HG03159 (cell line): Measurements from ENCODE around the gene ERAL1.
"Not testable (repeated sequence)": the region's sequence is repeated elsewhere in the genome, so short reads cannot be mapped to it uniquely, and the experiment has no call there.

Experiments used
- ATAC-seq: cut with Tn5 transposase; IDR thresholded peaks from one replicate; pipeline ENCODE4 v1.9.1; 2021; ENCODE audit warnings: mild to moderate bottlenecking, moderate library complexity; ENCODE audit not compliant: unreplicated experiment

The ERAL1 gene

DNA sequence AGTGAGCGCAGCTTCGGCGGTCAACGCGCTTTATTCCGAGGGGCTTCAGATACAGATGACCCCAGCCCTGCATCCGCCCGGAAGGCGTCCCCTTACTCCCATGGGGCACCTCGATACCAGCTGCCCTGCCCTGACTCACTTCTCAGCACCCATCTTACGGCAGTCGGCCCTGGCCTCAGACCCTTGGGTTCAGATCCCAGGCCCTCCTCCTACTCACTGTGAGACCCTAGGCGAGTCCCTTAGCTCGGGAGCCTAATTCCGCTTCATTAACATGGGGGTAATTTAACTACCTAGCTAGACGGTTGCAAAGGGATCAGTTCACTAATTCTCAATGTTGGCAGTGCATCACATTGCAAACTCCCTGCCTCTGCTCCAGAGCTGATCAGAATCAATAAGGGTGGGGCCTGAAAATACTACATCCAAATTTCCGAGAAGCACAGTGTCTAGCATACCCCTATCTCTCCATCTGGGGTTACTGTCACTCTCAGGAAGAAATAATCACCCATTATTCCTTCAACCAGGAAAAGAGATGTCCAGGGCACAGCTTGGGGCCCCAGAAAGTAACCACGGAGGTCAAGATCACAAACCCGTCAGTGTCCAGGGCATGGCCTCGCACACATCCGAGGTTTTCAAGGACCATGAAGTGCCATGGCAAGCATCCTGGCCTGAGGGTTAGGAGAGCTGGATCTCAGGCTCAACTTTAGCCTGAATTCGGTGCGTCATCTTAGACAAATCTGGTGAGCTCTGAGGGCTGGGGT, 43.1 kb downstream of the ERAL1 start:
- no peak for ATAC-seq

DNA sequence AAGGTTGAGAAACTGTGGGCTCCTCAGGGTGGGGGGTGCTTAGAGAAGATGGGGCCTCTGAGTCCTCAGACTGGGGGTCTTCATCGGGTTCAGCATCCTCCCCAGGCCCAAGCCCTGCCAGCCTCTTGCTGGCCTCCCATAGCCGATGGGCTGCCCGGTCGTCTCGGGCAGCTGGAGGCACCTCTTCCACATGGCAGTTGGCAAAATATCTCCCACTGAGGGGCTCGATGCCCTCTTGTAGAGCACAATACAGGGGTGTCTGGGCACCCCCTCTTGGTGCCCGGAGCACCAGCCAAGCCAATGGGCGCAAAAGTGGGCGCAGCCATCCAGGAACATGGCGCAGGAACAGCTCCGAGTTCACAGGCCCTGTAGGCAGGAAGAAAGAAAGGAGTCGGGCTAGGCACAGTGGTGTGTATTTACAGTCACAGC, 43.7 kb downstream of the ERAL1 start:
- no peak for ATAC-seq

DNA sequence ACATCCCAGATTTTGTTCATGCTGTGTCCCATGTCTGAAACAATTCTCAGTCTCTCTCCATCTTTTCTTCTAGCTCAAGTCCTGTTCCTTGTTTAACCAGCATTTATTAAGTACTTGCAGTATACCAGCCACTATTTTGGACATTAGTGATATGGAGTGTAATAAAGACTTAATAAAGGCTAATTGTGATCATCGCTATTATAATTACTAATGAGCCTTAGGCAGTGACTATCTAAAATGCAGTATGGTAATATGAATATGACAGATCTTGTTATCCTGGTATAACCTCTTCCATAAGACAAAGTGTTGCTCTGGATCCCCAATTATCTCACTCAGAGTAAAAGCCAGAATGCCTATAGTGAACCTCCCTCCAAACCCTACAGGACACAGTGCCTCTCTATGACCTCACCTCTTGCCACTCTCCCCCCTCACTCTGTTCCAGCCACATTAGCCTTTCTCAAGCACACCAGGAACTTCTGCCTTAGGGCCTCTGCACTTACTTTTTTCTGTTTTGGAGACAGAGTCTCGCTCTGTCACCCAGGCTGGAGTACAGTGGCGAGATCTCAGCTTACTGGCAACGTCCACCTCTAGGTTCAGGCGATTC, 44.5 kb downstream of the ERAL1 start:
- ATAC-seq: no peak

DNA sequence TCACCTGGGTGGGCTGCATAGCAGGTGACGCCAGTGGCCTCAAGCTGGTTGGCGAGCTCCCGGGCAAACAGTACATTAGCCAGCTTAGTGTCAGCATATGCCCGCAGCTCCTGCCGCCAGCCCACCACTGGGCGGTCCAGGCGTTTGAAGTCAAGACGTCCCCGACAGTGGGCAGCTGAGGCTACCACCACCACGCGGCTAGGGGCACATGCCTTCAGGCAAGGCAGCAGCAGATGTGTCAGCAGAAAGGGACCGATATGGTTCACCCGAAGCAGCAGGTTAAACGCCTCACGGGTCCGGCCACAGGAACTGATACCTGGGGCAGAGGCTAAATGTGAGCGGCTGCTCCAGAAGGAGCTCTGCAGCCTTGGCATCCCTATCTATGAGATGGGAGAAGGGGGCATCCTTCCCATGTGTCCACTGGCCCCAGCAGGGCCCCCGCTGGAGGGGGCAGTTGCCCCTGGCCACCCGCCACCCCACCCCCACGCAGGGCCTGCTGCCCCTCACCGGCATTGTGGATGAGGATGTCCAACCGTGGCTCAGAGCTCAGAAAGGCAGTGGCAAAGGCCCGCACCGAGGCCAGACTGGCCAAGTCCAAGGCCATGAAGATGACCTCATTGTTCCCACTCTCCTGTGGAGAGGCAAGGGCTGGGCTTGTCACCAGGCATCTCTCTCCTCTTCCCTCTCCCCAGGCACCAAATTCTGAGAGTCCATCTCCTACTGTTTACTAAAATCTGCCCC, 46.3 kb downstream of the ERAL1 start:
- ATAC-seq: no peak

DNA sequence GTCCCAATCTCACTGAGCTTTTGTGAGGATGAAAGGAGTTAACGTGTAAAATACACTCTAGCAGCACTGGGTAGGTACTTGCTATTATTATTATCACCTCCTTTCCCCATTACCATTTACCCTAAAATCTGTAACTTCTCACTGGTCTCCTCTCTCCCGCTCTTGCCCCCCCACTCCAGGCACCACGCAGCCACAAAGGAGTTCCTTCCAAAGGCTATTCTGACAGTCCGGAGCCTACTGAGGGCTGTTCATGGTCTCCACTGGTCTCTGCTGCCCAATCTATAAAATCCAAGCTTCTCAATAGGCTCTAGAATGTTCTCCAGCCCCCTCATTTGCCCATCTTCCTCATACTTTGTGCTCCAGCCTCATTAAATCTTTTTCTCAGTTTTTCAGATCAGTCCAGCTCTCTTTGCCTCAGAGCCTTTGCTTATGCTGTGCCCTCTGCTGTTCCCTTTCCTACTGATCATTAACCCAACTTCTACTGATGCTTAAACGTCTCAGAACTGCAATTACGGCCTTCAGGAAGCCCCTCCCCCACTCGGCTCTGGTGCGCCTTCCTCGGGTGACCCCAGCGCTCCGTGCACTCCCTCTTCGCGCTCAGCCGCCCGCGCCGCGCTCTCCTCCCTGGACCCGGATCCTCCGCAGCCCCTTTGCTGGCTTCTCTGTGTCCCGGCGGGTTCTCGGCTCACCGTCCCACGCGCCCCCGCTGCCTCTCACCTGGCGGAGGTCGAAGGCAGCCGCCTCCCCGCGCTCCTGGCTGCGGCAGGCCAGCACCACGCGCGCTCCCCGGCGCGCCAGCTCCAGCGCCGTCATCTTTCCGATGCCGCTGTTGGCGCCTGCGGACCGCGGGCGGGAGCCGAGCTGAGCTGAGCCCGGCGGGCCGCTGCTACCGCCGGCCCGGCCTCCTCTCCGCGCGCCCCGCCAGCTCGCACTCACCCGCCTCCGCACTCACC, 47.3 kb downstream of the ERAL1 start:
- peak; percentile 25 for ATAC-seq

DNA sequence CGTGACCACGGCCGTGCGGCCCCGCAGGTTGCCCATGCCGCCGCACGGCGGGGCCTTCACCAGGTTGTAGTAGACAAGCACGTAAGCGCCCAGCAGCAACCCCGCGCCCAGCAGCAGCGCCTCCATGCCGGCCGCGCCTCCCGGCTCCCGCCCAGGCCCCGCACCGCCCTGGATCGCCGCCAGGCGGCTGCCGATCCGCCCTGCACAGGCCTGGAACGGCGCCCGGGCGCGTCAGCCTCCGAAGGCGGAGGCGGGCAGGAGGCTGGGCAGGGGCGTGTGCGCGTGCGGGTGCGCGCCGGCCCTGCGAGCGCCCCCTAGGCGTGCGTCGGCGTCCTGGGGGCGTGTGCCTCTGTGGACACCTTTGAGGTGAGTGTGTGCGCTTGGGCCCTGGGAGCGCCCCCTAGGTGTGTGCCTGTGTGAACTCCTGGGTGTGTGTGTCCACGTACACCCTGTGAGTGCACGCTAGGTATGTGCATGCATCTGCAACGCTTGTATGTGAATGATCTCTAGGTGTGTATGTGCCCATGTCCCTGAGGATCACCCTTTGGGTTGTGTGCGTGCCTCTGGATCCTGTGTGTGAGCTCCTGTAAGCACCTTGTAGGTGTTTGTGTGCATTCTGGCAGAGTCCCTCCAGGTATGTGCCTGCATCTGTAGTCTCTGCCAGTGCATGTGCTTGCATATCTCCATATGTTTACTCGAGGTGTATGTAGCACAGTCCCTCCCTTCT, 48.2 kb downstream of the ERAL1 start, which contains the start of gene DHRS13:
TSS of gene DHRS13 (minus strand) at position 261 of the 727 bp plus-strand sequence. CDS start at position 126, 135 bp downstream.
- peak; percentile 85 for ATAC-seq

DNA sequence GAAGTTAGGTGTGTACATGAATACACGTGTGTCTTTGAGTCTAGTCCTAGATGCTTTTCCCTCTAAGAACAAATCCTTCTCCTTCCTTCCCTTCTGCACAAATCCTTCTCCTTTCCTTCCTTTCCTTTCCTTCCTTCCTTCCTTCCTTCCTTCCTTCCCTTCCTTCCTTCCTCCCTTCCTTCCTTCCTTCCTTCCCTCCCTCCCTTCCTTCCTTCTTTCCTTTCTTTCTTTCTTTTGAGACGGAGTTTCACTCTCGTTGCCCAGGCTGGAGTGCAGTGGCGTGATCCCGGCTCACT, 48.7 kb downstream of the ERAL1 start:
- not testable (repeated sequence) for ATAC-seq

DNA sequence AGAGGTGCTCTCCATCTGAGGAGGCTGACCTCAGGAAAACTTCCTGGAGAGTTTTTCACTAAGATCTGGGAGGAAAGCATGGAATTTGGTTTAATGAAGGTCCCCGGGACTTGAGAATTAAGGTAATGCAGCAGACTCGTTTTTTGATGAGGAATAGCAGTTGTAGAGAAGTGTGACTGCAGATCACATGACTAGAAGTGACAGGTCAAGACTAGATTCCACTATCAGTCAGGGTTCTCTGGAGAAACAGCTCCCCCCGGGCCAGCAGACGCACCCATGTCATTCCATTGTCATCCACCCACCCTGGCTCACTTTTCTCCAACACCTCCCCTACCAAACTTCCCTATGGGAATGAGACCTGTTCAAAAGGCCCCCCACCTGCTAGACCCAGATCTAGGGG, 50.0 kb downstream of the ERAL1 start:
- ATAC-seq: no peak

DNA sequence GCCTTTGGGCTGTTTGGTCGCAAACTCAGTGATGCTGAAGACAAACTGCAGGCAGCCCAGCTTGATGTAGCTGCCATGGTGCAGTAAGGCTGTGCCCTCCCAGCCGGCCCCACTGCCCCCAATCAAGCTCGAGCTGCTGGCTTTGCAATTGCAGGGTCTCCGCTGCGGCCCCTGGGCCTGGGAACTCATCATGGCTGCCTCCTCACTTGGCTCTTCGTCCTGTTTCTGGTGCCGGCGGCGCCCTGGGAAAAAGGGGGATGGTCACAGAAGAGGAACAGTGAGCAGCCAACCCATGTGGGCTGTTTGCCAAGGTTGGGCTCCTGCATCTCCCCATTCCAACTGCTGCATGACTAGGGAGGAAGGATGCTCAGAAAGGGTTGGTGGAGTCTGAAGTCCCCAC, 51.5 kb downstream of the ERAL1 start:
- no peak for ATAC-seq

DNA sequence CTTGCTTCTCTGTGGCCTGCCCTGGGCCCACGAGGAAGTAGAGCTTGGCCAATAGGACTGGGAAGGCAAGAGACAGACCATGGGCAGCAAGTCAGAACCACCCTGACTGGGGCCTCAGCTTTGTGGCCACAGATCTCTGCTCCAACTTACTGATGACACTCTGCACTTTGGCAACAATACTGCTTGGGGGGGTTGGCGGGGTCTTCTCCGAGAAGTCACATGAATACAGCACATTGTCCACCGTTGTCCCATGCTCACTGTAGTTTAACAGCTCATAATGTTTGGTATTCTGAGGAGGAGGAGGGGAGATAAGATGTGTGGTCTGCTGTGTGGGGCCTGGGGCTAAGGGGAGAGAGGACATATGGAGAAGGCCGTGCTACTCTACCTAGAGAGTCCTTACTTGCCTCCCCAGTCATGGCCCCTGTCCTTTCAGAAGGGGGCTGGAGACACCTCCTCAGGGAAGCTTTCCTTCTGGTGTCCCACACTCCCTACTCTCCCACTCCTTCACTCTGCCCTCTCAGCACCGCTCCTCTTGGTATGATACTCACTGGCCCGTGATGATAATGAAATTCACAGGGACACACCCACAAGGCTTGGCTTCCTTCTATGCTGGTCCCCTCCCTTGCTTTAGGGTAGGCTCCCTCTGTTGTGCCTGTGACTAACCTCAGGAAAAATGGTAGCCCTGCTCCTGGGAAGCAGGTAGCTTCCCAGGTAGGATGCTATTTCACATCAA, 52.1 kb downstream of the ERAL1 start:
- ATAC-seq: no peak

DNA sequence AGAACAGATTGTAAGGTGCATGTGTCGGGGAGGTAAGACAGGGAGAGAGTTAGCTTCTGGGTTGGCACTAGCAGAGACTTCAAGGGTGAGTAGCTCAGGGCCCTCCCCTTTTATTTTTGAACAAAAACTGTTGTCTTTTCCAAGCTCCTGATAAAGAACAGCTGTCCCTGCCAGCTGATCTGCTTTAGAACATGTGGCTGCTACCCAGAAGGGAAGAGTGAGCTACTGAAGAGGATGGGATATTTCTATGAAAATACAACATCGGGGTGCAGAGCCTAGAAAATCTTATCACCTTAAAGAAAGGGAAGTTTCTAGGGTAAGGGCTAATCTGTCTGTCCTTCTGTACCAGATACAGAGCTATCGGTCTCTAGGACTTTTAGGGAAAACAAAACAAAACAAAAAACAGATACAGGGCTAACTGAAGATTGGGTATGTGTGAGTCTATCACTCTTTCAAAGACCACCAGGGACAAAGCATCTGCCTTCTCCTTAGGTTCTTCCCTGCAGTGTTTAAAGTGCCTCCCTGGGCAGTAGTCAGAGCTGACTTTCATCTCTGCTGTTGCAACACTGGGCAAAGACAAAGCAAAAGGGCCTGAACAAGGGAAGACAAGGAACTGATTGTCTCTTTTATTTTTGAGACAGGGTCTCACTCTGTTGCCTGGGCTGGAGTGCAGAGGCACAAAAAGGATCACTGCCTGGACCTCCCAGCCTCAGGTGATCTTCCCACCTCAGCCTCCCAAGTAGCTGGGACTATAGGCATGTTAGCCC, 53.1 kb downstream of the ERAL1 start:
- ATAC-seq: no peak

DNA sequence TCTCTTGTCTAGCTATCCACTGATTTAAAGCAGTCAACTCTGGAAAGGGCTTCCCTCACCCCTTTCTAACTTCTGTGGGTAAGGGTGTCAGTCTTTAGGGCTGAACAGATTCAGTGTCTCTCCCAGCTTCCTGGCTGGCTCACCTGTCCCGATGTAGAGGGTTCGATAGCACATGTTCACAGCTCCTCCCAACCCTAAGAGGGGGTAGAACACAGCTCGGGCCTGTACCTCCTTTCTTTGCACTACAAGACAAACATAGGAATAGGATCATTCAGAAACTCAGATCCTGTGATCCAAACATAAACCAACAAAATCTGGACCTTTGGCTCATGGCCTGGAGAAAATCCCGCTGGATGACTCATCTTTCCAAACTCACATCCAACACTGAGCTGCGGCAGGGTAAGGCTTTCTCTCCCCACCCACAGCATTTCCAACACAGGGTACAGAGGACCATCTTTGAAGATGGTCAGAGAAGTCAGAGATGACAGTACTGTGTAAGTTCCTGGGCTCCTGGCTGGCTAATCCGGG, 53.9 kb downstream of the ERAL1 start:
- no peak for ATAC-seq

DNA sequence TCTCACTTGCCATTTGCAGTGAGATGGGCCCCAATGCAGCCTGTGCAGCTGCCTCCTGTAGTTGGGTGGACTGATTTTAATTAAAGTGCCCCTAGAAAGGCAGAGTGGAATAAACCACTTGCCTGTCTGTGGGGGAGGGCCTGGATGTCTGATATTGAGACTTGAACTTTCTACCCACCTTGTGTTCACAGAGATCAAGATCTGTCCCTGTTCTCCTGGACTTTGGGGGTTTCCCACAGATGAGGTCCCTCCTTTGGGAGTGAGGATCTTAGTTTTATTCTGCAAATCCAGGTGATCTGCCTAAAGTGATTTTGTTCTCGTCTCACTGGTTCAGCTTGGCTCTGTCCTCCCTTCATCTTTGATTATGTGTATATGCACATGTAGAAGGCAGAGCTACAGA, 55.7 kb downstream of the ERAL1 start:
- ATAC-seq: no peak
